GM18858 (cell line): ENCODE measurements around the gene SIT1.

Experiments used
- ATAC-seq: cut with Tn5 transposase; IDR thresholded peaks from one replicate; pipeline ENCODE4 v1.9.1; 2021; ENCODE audit not compliant: unreplicated experiment

SIT1 gene

DNA sequence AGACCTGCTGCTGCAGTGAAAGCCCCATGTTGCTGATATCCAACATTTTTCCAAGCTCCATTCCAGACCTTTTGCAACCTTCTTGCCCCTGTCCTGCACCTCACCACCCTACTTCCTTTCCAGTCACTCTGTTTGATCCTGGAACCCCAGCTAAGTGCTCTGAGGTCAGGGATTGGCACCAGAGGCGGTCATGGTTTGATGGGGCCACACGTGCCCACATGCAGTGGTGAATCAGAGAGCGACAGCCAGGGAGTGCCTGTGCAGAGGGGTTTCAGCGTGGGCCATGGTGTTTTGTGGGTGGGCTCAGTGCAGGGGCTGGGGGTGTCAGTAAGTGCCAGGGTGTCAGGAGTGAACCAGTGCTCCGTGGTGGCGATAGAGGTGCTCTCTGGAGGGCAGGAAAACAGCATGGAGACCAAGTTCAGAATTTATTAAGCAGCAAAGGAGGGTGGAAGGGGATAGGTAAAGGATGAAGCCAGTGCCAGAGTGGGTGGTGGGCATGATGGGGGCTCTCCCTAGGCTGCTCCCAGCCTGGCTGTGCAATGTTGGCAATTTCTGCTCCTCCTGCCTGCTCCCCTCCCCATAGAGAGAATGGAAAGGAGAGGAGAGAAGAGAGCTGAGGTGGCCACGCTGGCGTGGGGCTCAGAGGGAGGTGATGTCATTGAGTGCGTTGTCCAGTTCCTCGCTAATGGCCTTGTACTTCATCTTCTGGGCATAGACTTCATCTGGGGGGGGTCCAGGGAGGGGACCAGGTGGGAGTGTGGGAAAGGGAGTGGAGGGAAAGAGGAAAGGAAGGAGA, 32.0 kb upstream of the SIT1 start:
- no peak for ATAC-seq

DNA sequence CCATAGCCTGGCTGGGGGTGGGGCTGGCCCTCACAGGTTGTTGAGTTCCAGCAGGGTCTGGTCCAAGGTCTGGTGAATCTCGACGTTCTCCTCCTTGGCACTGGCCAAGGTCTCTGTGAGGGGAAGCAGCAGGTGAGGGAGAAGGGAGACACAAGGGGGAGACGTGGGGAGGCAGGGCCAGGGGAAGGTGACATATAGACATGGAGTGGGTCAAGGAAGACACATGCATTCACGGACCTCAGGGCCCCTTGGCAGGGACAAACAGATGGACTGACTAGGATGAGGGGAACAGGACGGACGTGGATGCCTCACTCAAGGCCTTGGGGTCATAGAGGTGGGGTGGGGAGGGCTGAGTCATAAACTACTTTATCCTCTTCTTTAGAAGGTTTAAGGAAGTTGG, 31.3 kb upstream of the SIT1 start:
- no peak for ATAC-seq

GRCh38 chr9:35681341-35682002, 30.7 kb upstream of the SIT1 start:
- ATAC-seq = no peak

- no peak for ATAC-seq
Observed at GRCh38 chr9:35680331-35681105, 29.8 kb upstream of the SIT1 start.

GRCh38 chr9:35679766-35680330, 29.1 kb upstream of the SIT1 start:
- ATAC-seq = no peak

DNA sequence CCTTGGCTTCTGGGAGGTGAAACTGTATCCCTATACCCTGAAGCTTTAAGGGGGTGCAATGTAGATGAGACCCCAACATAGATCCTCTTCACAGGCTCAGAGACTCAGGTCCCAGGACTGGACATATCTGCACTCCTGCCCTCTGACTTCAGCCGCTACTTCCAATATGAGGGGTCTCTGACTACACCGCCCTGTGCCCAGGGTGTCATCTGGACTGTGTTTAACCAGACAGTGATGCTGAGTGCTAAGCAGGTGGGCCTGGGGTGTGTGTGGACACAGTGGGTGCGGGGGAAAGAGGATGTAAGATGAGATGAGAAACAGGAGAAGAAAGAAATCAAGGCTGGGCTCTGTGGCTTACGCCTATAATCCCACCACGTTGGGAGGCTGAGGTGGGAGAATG, 28.4 kb upstream of the SIT1 start:
- ATAC-seq = no peak

GRCh38 chr9:35675732-35676392, 25.1 kb upstream of the SIT1 start:
- no peak for ATAC-seq

DNA sequence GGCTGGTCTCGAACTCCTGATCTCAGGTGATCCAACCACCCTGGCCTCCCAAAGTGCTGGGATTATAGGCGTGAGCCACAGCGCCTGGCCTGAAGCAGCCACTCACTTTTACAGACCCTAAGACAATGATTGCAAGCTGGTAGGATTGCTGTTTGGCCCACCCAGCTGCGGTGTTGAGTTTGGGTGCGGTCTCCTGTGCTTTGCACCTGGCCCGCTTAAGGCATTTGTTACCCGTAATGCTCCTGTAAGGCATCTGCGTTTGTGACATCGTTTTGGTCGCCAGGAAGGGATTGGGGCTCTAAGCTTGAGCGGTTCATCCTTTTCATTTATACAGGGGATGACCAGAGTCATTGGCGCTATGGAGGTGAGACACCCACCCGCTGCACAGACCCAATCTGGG, 24.5 kb upstream of the SIT1 start:
- no peak for ATAC-seq

DNA sequence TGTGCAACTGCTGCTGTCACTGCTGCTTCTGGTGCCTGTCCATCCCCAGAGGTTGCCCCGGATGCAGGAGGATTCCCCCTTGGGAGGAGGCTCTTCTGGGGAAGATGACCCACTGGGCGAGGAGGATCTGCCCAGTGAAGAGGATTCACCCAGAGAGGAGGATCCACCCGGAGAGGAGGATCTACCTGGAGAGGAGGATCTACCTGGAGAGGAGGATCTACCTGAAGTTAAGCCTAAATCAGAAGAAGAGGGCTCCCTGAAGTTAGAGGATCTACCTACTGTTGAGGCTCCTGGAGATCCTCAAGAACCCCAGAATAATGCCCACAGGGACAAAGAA, 23.3 kb upstream of the SIT1 start:
- no peak for ATAC-seq

- no peak for ATAC-seq
Observed at GRCh38 chr9:35673132-35674024, 22.6 kb upstream of the SIT1 start, which contains the start of gene CA9. TSS of gene CA9 (plus strand) at chr9:35673928. CDS start at chr9:35673960, 32 bp downstream.

- ATAC-seq = no peak
Observed at GRCh38 chr9:35669331-35670145, 18.8 kb upstream of the SIT1 start.

DNA sequence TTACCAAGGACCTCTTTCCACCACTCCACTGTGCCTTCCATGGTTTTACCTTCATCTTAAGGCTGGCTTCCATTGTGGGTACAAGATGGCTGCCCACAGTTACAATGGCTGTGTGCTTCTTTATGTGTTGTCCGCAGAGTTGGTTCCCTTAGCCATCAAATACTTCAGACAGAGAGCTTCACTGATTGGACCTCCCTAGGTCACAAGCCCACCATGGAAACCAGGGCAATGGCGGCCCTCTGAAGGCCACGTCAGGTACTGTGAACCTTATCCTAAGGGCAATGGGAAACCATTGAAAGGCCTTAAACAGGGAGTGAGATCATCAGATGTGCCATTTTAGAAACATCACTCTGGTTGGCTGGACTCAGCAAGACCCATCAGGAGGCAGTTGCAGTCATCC, 17.2 kb upstream of the SIT1 start:
- ATAC-seq = no peak

GRCh38 chr9:35666549-35666948, 15.8 kb upstream of the SIT1 start:
- no peak for ATAC-seq

- no peak for ATAC-seq
Observed at GRCh38 chr9:35666045-35666444, 15.3 kb upstream of the SIT1 start.

DNA sequence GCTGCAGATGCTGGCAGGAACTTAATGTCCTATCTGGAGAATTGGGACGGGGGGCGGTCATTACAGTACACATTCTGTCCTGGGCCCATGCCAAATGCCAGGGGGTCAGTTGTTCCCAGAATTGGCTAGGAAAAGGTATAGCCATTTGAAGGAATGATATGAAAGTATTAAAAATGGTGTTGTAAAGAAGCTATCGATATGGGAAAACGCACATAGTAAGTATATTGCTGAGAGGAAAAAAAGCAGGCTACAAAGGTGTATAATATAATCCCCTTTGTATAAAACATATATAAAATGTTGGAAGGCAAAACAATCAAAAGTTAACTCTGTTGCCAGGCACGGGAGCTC, 14.7 kb upstream of the SIT1 start:
- ATAC-seq = no peak

GRCh38 chr9:35664531-35665470, 14.1 kb upstream of the SIT1 start, which contains the start of gene ARHGEF39:
TSS of gene ARHGEF39 (minus strand) at chr9:35665195. CDS start at chr9:35665169, 26 bp downstream.
- peak; percentile 53 for ATAC-seq

GRCh38 chr9:35662437-35662836, 11.7 kb upstream of the SIT1 start:
- no peak for ATAC-seq

DNA sequence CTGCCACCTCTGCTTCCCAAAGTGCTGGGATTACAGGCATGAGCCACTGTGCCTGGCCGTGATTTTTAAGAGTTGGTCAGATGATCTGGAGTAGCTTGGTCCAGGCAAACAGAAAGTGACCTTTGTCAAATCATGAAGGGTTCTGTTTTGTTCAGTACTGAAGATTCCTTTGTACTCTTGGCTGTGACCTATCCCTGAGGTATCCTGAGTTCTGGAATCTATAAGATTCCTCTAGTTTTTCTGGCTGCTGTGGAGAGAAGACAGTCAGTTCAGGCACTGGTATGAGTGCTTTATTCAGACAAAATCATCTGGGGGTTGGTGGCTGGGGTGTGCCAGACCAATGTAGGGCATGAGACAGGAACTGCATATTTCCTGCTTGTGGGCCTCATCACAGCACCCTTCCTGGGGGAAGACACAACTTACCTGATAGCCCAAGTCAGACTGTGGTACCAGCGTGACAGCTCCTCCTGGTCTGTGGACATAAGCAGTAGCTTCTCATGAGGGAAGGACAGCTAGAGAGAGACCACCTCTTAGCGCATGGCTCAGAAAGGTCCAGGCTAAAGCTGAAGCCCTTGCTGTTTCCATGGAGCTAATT, 11.1 kb upstream of the SIT1 start:
- ATAC-seq = no peak
